ENCODE measurements around the gene FARSA.
"Not testable (repeated sequence)": the region's sequence is repeated elsewhere in the genome, so short reads cannot be mapped to it uniquely, and the experiment has no call there.

Gene FARSA

GRCh38 chr19:12937093-12937926 is 3.8 kb upstream of the FARSA start:
- no peak for DNase-seq

DNA sequence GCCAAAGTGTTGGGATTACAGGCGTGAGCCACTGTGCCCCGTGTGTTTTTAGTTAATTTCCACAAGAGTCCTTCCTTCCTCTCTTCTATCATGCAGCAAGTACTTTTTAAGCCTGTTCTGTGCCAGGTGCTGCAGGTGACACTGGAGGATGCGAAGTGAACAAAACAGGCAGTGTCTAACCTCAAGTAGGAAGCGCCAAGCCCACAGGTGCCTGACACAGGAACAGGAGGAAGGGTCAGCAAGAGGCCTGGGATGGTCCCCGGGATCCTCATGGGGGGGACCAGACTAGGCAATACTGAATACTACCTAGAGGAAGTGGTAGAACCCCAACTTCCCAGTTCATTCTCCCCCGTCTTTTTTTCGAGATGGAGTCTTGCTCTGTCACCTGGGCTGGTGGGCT is 3.1 kb upstream of the FARSA start:
- no peak for DNase-seq

DNA sequence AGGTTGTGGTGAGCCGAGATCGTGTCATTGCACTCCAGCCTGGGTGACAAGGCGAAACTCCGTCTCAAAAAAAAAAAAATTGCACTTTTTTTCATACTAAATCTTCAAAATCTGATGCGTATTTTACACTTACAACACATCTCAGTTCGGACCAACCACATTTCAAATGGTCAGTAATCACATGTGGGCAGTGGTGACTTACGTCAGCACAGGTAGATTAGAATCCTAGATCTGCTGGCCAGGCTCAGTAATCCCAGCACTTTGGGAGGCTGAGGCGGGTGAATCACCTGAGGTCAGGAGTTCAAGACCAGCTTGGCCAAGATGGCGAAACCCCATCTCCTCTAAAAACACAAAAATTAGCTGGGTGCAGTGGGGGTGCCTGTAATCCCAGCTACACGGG is 1.6 kb upstream of the FARSA start:
- DNase-seq = no peak

GRCh38 chr19:12932392-12933286 is 872 bp downstream of the FARSA start:
- no peak for DNase-seq

GRCh38 chr19:12930002-12930645 is 3.4 kb downstream of the FARSA start:
- DNase-seq = no peak

GRCh38 chr19:12924621-12925310 is 8.7 kb downstream of the FARSA start:
- no peak for DNase-seq

DNA sequence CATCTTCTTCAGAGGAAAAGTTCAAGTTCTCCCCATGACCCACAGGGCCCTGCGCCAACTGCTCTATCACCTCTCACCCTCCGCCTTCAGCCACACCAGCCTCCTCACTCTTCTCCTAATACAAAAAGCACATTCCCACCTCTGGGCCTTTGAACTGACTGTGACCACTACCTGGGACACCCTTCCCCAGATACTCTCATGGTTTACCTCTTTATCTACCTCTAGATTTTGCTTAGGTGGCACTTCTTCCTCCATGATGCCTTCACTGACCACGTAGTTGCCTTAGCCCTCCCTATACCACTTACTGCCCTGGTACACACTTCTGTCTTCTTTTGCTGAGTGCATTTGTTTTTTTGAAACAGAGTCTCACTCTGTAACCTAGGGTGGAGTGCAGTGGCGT is 10.6 kb downstream of the FARSA start:
- no peak for DNase-seq

DNA sequence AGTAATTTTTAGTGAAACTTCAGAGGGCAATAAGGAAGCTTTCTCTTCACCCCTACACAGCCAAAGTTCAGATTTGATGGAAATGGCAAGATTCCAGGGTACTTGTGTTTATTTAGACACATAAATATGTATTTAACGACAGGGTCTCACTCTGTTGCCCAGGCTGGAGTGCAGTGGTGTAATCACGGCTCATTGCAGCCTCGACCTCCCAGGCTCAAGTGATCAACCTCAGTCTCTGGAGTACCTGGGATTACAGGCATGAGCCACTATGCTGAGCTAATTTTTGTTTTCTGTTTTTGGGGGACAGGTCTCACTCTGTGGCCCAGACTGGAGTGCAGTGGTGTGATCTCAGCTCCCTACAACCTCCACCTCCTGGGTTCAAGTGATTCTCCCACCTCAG is 12.5 kb downstream of the FARSA start:
- DNase-seq = no peak

GRCh38 chr19:12918253-12918652 is 15.3 kb downstream of the FARSA start:
- no peak for DNase-seq

GRCh38 chr19:12915860-12916259 is 17.7 kb downstream of the FARSA start:
- not testable (repeated sequence) for DNase-seq

DNA sequence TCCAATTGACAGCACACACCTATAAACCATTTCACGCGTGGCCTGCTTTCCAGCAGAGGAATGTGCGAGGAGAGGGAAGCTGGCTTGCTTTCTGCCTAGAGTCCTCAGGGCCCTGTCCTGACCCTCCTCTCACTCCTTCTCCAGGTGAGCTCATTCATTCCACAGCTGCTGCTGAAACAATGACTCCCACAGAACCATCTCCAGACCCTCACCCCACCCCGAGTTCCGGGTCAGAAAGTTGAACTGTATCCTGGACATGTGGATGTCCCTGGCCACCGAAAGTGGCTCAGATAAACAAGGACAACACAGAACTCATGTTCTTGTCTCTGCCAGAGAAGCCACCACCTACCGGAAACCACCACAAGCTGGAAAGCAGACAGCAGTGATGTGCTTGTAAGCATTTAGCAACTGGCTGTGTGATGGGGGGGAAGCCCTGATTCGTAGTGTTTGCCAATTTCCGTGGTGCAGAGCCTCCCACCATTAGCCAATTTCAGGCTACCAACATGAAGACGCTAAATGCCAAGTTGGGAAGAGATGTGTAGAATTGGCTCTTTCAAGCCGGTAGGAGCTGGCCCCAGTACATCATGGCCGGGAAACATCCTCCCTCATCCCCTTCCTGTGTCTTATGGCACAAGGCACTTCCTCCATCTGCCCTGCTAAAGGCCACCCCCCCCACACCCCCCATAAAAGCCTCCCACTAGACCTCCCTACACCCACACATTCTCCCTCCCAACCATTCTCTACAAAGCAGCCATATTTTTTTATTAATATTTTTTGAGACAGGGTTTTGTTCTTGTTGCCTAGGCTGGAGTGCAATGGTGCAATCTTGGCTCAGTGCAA is 19.4 kb downstream of the FARSA start:
- DNase-seq = no peak

DNA sequence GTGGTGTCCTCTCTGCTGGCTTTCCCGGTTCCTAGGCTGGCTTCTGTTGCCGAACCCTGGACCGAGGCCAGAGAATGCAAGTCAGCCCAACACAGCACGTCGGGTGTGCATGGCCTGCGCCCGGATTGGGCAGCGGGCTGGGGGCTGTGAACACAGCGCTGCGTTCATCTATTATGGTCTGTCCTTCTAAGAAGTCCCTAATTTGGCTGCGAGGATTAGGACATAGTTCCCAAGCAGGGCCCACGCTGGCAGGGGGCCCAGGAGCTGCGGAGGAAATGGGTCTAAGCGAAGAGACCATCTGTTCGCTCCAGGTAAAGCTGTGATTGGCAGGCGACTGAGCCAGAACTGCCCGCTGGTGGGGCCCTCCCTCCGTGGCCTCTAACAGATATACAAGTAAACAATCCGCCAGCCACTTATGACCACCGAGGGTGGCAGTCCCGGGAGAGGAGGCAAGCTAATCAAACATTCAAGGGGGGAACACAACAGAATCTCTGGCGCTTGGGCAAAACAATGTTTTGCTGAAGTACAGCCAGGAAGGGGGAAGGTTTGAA is 20.4 kb downstream of the FARSA start:
- peak; percentile 80 for DNase-seq

GRCh38 chr19:12912571-12912970 is 20.9 kb downstream of the FARSA start:
- peak; percentile 45 for DNase-seq

GRCh38 chr19:12907166-12907565 is 26.3 kb downstream of the FARSA start:
- no peak for DNase-seq

DNA sequence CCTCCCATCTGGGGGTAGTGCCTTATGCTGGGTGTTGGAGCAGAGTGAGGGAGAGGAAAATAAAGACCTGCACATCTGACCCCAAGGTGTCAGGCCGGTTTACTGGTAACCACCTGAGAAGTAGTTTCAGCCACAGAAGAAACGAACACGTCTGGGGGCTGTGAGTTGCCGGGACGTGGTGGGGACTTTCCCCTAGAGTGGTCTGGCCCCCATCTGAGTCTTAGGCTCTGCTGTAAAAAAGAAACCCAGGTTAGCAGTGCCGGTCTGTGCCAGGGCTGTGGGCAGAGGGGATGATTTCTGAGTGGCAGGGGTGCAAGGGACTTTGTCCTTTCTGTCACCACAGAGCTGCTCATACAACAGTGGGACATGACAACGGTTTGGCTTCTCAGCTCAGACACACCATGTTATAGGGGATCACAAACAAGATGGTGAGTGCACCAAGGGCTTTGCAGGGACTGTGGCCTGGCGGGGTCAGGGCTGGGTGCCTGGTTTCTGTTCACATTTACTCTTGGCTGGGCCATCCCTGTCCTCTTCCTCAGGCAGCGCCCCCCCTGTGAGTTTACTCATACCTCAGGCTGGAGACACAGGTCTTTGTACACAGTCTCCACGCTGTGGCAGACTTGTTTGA is 33.5 kb downstream of the FARSA start:
- DNase-seq = no peak

DNA sequence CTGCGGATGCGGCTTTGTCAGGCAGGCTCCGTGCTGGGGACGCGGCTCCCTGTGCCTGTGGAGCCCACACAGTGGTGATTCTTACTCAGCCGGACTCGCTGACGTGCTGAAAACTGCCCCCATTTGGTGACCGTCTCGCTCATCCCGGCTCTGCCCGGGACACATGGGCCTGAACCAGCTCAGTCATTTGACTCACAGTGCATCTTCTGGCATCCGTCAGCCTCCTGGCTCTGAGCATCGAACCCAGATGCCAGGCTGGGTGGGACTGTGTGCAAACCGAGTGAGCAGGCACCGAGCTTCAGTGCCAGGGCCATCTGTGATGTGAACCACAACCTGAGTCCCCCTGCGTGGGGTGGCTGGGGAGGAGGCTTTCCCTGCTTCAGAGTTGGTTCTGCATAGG is 37.1 kb downstream of the FARSA start:
- no peak for DNase-seq

DNA sequence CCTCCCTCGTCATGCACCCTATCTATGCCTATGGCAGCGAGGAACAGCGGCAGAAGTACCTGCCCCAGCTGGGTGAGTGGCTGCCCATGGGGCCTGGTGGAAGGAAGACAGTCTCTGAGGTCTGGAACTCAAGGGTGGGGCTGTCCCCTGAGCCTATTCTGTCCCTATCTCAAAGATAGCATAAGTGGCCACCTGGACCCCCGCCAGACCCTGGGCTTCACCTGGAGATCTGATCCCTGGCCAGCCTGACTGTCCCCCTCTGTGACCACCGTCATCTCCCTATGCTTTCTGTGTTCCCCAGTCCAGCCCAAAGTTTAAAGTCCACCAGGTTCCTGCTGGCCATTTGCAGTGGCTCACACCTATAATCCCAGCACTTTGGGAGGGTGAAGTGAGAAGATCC is 39.9 kb downstream of the FARSA start:
- DNase-seq = no peak

DNA sequence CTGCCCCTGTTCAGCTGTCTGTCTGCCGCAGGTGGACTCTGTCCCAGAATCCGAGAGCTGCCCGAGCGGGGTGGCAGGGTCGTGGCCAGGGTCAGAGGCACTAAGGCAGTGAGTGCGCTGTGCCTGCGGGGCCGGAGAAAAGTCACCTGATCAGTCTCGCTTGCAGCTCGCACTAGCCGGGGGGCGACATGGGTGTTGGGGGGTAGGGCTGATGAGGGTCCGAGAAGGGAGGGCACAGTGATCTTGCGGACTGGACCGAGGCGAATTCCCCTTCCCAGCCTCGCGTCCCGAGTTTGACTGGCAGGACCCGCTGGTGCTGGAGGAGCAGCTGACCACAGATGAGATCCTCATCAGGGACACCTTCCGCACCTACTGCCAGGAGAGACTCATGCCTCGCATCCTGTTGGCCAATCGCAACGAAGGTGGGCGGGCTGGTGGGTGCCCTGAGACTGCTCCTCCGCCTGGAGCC is 41.9 kb downstream of the FARSA start:
- no peak for DNase-seq

DNA sequence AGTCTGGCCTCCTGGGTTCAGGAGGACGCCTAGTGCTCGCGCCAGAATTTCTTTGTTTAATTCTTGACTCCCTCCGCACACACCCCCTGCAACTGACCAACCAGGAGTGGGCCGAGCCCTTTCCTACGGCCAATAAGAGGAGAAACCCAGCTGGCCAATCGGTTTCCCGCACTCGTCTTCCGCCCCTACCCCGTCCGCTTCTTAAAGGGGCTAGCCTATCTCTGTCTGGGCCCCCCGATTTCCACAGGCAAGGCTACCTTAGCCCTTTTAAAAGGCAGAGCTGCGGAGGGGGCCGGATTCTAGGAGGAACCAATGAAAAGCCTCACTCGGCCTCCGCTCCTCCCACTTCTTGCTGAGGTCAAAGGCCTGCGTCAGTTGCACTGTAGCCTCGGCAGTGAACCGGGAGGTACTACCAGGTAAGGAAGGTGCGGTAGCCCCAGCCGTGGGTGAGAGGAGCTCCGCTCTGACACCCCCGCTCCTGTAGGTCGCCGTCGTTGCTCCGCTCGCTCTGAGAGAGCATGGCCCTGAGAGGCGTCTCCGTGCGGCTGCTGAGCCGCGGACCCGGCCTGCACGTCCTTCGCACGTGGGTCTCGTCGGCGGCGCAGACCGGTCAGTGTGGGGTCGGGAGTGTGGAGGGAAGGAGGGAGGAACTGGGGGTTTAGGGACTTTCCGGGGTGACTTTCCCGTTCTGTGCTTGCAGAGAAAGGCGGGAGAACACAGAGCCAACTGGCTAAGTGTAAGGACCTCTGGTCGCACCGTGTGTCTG is 42.5 kb downstream of the FARSA start, which contains the start of gene GCDH:
TSS of gene GCDH (plus strand) at position 374 of the 766 bp plus-strand sequence. CDS start at position 519, 145 bp downstream.
- DNase-seq = peak; percentile 96

GRCh38 chr19:12890299-12890786 is 43.2 kb downstream of the FARSA start:
- DNase-seq = not testable (repeated sequence)

All from SHP77 treated with DMSO at 0.1 percent for 48 hours (cell line).